Panc1 (cell line): ENCODE results near the gene NKX2-1. TPM values are rescaled to one million over a fixed set of nuclear protein-coding genes. Genes with fewer than 3 reads are reported as not detected.

ENCODE experiments used
- ATAC-seq: fragments of 200-7000 bp; cut with Tn5 transposase; 2 replicates; pipeline ENCODE4 v1.9.1; 2020; ENCODE audit warnings: mild to moderate bottlenecking, moderate library complexity
- BruUV-seq: library from RNA; stranded (reverse); fragments of 400-500 nt; replicated peaks from 2 replicates; lab custom pipeline; 2021; lab: Mats Ljungman, UMichigan
- CTCF ChIA-PET: fragments of 300-600 bp; sonication (Branson Sonifier 250); formaldehyde crosslinking; loops from one replicate; lab custom pipeline; 2022; ENCODE audit warnings: antibody characterized with exemption; lab: Charles Lee
- POLR2A ChIA-PET: fragments of 300-600 bp; sonication (Branson Sonifier 250); formaldehyde crosslinking; loops from one replicate; lab custom pipeline; 2022; ENCODE audit warnings: antibody characterized with exemption; lab: Charles Lee
- DNase-seq: peaks from one replicate; pipeline ENCODE4 v3.0.0-alpha.2; 2010; ENCODE audit warnings: low read depth, low spot score
- H3K27ac ChIP-seq: 2 replicates; pipeline ENCODE4 v1.5.1; 2011; ENCODE audit warnings: mild to moderate bottlenecking, low read length, inconsistent platforms
- H3K27me3 ChIP-seq: fragments of 200-500 bp; sonication (Bioruptor generic); 2 replicates; pipeline ENCODE4 v1.6.0; 2014; ENCODE audit warnings: low read length, inconsistent platforms; ENCODE audit not compliant: control insufficient read depth, insufficient read depth
- H3K36me3 ChIP-seq: fragments of 200-500 bp; sonication (Bioruptor generic); 2 replicates; pipeline ENCODE4 v1.5.1; 2014; ENCODE audit warnings: inconsistent platforms, mild to moderate bottlenecking, low read length, moderate library complexity; ENCODE audit not compliant: control insufficient read depth, insufficient read depth
- H3K4me1 ChIP-seq: 2 replicates; pipeline ENCODE4 v1.5.1; 2011; ENCODE audit warnings: inconsistent platforms, mild to moderate bottlenecking, low read length, moderate library complexity; ENCODE audit not compliant: control insufficient read depth, insufficient read depth
- H3K4me3 ChIP-seq, 2 experiments: 2 replicates each; pipeline ENCODE4 v1.5.1; 2011 to 2012; ENCODE audit warnings: low read depth in 2 of 2, low read length in 2 of 2, mild to moderate bottlenecking in 2 of 2, inconsistent platforms in 1 of 2, moderate library complexity in 1 of 2
- H3K9me3 ChIP-seq: fragments of 200-500 bp; sonication (Bioruptor generic); 2 replicates; pipeline ENCODE4 v1.5.1; 2014; ENCODE audit warnings: low read depth, mild to moderate bottlenecking, inconsistent platforms, low read length, moderate library complexity; ENCODE audit not compliant: control insufficient read depth, insufficient read depth
- CTCF ChIP-seq: fragments of 450-650 bp; IDR thresholded peaks from 2 replicates; pipeline ENCODE4 v1.5.1; 2017; ENCODE audit warnings: mild to moderate bottlenecking
- POLR2AphosphoS5 ChIP-seq: IDR thresholded peaks from 2 replicates; pipeline ENCODE4 v1.6.1; 2012; ENCODE audit warnings: mild to moderate bottlenecking, low read depth, low read length, moderate library complexity
- SIN3A ChIP-seq: IDR thresholded peaks from 2 replicates; pipeline ENCODE4 v1.6.1; 2012; ENCODE audit warnings: low read depth, mild to moderate bottlenecking, low read length, moderate library complexity, borderline replicate concordance; ENCODE audit not compliant: insufficient read depth
- TCF7L2 ChIP-seq: IDR thresholded peaks from 2 replicates; pipeline ENCODE4 v1.6.1; 2011; ENCODE audit warnings: mild to moderate bottlenecking, low read depth, low read length, inconsistent platforms
- in situ Hi-C: cut with HindIII; loops from 2 replicates; pipeline ENCODE4 v1.10.0; 2016; ENCODE audit warnings: low sequenced_read_pairs, low pct_unique_long_range_greater_than_20kb
- intact Hi-C: fragments of 100-400 bp; cut with micrococcal nuclease; formaldehyde crosslinking; loops from one replicate; pipeline ENCODE4 v1.10.0; 2022; ENCODE audit not compliant: unreplicated experiment
- total RNA-seq: library from RNA; stranded (reverse); gene quantifications from one replicate; pipeline ENCODE4 v1.2.1, GENCODE V29; 2021; ENCODE audit not compliant: unreplicated experiment
- TF ChIP-seq, protein P1 (sequence below), 2 experiments: IDR thresholded peaks; 2 replicates each; pipeline ENCODE4 v1.6.1; 2011 to 2012; ENCODE audit warnings: low read depth in 2 of 2, control low read depth in 1 of 2, low read length in 1 of 2, mild to moderate bottlenecking in 1 of 2, moderate library complexity in 1 of 2; ENCODE audit not compliant: insufficient read depth in 1 of 2

Gene NKX2-1
- total RNA-seq, 1 experiment from 2014 or later: 0.13 TPM

DNA sequence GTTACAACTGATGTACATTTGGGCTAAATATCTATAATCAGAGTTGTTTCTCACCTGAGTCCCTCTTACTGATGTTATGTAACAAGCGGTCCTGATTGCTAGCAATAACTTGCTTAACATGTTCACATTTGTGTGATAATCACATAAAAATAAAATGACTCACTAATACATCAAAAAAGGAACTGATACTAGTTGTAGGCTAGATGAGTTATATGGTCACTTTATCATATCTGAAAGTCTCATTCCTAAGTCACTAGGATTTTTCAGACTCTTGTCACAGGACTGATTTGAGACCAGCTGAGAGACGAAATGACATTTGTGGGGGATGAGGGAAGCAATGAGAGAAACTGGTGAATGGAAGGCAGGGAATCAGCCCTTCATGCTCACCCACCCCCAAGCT, 34.3 kb downstream of the NKX2-1 start:
- H3K27ac ChIP-seq: no peak overlapping the region
- ATAC-seq (no peak), DNase-seq (no peak)
- no peaks in the 10 kb centered on the region for H3K4me1 ChIP-seq
- BruUV-seq: no TSS peak
- H3K36me3 ChIP-seq: no peaks in the 10 kb centered on the region
- H3K4me3 ChIP-seq: no peak overlapping the region
- CTCF ChIA-PET: no interaction called here
- intact Hi-C loops (no loop called here), in situ Hi-C loops (no loop called here)
- no peaks in the 10 kb centered on the region for H3K9me3 ChIP-seq
- H3K27me3 ChIP-seq: no peaks in the 10 kb centered on the region
- POLR2A ChIA-PET: no interaction called here
- TF ChIP-seq TCF7L2 (no peak), POLR2AphosphoS5 (no peak), CTCF (no peak), SIN3A (no peak)
- TF ChIP-seq, protein P1, sequence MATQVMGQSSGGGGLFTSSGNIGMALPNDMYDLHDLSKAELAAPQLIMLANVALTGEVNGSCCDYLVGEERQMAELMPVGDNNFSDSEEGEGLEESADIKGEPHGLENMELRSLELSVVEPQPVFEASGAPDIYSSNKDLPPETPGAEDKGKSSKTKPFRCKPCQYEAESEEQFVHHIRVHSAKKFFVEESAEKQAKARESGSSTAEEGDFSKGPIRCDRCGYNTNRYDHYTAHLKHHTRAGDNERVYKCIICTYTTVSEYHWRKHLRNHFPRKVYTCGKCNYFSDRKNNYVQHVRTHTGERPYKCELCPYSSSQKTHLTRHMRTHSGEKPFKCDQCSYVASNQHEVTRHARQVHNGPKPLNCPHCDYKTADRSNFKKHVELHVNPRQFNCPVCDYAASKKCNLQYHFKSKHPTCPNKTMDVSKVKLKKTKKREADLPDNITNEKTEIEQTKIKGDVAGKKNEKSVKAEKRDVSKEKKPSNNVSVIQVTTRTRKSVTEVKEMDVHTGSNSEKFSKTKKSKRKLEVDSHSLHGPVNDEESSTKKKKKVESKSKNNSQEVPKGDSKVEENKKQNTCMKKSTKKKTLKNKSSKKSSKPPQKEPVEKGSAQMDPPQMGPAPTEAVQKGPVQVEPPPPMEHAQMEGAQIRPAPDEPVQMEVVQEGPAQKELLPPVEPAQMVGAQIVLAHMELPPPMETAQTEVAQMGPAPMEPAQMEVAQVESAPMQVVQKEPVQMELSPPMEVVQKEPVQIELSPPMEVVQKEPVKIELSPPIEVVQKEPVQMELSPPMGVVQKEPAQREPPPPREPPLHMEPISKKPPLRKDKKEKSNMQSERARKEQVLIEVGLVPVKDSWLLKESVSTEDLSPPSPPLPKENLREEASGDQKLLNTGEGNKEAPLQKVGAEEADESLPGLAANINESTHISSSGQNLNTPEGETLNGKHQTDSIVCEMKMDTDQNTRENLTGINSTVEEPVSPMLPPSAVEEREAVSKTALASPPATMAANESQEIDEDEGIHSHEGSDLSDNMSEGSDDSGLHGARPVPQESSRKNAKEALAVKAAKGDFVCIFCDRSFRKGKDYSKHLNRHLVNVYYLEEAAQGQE (IDR thresholded peaks at IDR 0.05; ENCODE audit: insufficient read depth in 1 of 2, low read depth in 2 of 2, low read length in 1 of 2): no peak

- Histone ChIP-seq H3K27ac (no peak overlapping the region), H3K4me3 (no peak overlapping the region), H3K9me3 (no peaks in the 10 kb centered on the region), H3K4me1 (no peaks in the 10 kb centered on the region), H3K27me3 (no peaks in the 10 kb centered on the region), H3K36me3 (no peaks in the 10 kb centered on the region)
- TF ChIP-seq, protein P1 (IDR thresholded peaks at IDR 0.05; ENCODE audit: insufficient read depth in 1 of 2, low read depth in 2 of 2, low read length in 1 of 2): no peak
- ATAC-seq (no peak), DNase-seq (no peak)
- CTCF ChIA-PET: no interaction called here
- in situ Hi-C loops (no loop called here), intact Hi-C loops (no loop called here)
- POLR2A ChIA-PET: no interaction called here
- BruUV-seq: no TSS peak
These were observed 40.7 kb downstream of the NKX2-1 start for GRCh38 chr14:36479344-36479743.
